Left lobe of liver (tissue), 2 donors: ENCODE results near the gene ZNF185. TPM values are rescaled to one million over a fixed set of nuclear protein-coding genes. Genes with fewer than 3 reads are reported as not detected.

Experiments used
- ATAC-seq: fragments of 200-7000 bp; cut with Tn5 transposase; one replicate; pipeline ENCODE4 v1.9.1; 2020; ENCODE audit warnings: mild to moderate bottlenecking, moderate library complexity
- DNase-seq: peaks from one replicate; pipeline ENCODE4 v3.0.0-alpha.2; 2020; ENCODE audit warnings: low spot score
- total RNA-seq: library from RNA; stranded (reverse); gene quantifications from one replicate; pipeline ENCODE4 v1.2.1, GENCODE V29; 2021
- donor health status: DM: no; HTN: no; CAD: no; lungs with moderate emphysema.
- donor health status: DM: no; HTN: yes; CAD: no.

ZNF185 gene
- total RNA-seq, 1 donor from 2014 or later, result 0.96 TPM

DNA sequence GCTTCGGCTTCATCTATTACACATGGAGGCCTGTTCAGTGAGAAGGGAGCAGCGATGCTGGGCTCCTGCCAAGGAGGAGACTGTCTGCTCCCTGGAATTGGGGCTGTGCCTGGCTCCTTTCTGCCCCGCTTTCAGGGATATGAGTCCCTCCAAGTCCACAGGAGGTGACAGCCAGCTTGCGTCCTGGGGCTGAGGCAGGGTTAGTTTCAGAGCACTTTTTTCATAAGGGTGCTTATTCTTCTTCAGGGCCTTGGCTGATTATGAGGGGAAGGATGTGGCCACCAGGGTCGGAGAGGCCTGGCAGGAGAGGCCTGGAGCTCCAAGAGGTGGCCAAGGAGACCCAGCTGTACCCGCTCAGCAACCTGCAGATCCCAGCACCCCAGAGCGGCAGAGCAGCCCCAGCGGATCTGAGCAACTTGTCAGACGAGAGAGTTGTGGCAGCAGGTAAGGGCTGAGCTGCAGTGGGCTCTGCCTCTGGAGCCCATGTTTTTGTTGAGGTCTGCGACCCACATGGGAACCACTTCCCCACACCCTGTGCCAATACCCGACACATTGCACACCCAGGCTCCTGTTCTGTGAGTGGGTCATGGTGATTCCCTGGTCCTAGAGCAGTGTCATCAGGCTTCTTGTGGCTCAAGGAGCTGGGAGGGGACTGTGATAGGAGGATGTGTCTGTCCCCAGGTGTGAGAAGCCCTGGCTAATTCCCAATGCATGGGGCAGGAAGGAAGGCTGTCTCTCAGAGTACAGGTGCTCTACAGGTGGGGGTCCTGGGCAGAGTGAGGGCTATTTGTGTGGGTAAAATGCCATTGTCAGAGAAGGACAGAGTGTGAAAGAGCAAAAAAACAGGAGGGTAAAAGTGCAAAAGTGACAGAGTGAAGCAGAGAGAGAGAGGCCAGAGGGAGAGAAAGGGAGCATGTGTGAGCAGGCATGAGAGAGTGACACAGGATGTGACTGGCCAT lies 47.4 kb downstream of the ZNF185 start:
- DNase-seq, result no peak

GRCh38 chrX:152946681-152947080 lies 48.8 kb downstream of the ZNF185 start:
- no peak for ATAC-seq

More for the DNA sequence above, 47.4 kb downstream of the ZNF185 start:
- ATAC-seq, result no peak

More at GRCh38 chrX:152946681-152947080, 48.8 kb downstream of the ZNF185 start:
- DNase-seq, result no peak

Other genes starting within 250 kb of the ZNF185 start
- gene MAGEA3, start 199.3 kb upstream of the ZNF185 start, total RNA-seq, result not detected
- gene CSAG2, start 188.8 kb upstream of the ZNF185 start, total RNA-seq, result not detected
- gene MAGEA2B, start 183.4 kb upstream of the ZNF185 start, total RNA-seq, result not detected
- gene CSAG1, start 164.3 kb upstream of the ZNF185 start, total RNA-seq, result not detected
- gene MAGEA12, start 164.3 kb upstream of the ZNF185 start, total RNA-seq, result not detected
- gene MAGEA2, start 144.2 kb upstream of the ZNF185 start, total RNA-seq, result not detected
- gene CSAG3, start 138.8 kb upstream of the ZNF185 start, total RNA-seq, result not detected
- gene MAGEA6, start 128.4 kb upstream of the ZNF185 start, total RNA-seq, result 0.25 TPM
- 12.2 TPM for gene CETN2, start 67.3 kb upstream of the ZNF185 start, total RNA-seq
- gene NSDHL, start 67.0 kb upstream of the ZNF185 start, total RNA-seq, result 22.0 TPM
- not detected for gene PNMA5, start 96.0 kb downstream of the ZNF185 start, total RNA-seq
- 0.23 TPM for gene PNMA3, start 158.4 kb downstream of the ZNF185 start, total RNA-seq
- gene PNMA6A, start 174.4 kb downstream of the ZNF185 start, total RNA-seq, result 4.0 TPM